Heart left ventricle (tissue), 16 donors: Measurements from ENCODE around the gene GIPC3. TPM values are rescaled to one million over a fixed set of nuclear protein-coding genes. Genes with fewer than 3 reads are reported as not detected.

Experiments used
- ATAC-seq, 4 donors: fragments of 200-7000 bp; cut with Tn5 transposase; one replicate each; pipeline ENCODE4 v1.9.1; 2020 to 2022; ENCODE audit warnings: moderate library complexity in 4 of 4, mild to moderate bottlenecking in 3 of 4, moderate number of reproducible peaks in 1 of 4
- DNase-seq, 5 donors: peaks; one replicate each; pipeline ENCODE4 v3.0.0-alpha.2; 2020
- H3K27ac ChIP-seq, 12 donors: fragments of 200-600 bp; sonication (generic) in 4 of 12; one replicate each; pipeline versions ENCODE4 v1.5.0 to v1.8.0; 2016 to 2022; ENCODE audit warnings: mild to moderate bottlenecking in 2 of 12
- H3K27me3 ChIP-seq, 9 donors: fragments of 200-600 bp; sonication (generic) in 2 of 9; one replicate each; pipeline versions ENCODE4 v1.5.1 to v1.8.0; 2016 to 2022; ENCODE audit warnings: mild to moderate bottlenecking in 3 of 9
- H3K36me3 ChIP-seq, 9 donors: fragments of 200-600 bp; sonication (generic) in 2 of 9; one replicate each; pipeline versions ENCODE4 v1.5.0 to v1.8.0; 2018 to 2022; ENCODE audit warnings: mild to moderate bottlenecking in 2 of 9
- H3K4me1 ChIP-seq, 12 donors: fragments of 200-600 bp; sonication (generic) in 4 of 12; one replicate each; pipeline versions ENCODE4 v1.5.0 to v1.8.0; 2016 to 2022; ENCODE audit warnings: mild to moderate bottlenecking in 3 of 12
- H3K4me3 ChIP-seq, 12 donors: fragments of 200-600 bp; sonication (generic) in 4 of 12; one replicate each; pipeline versions ENCODE4 v1.5.0 to v1.8.0; 2017 to 2022; ENCODE audit warnings: mild to moderate bottlenecking in 9 of 12, moderate library complexity in 4 of 12
- H3K9me3 ChIP-seq, 12 donors: fragments of 200-600 bp; sonication (generic) in 4 of 12; one replicate each; pipeline versions ENCODE4 v1.5.0 to v1.8.0; 2016 to 2022; ENCODE audit warnings: mild to moderate bottlenecking in 1 of 12
- CTCF ChIP-seq, 12 donors: fragments of 200-600 bp; sonication (generic) in 4 of 12; IDR thresholded peaks; one replicate each; pipeline versions ENCODE4 v1.5.0 to v1.8.0; 2018 to 2022; ENCODE audit warnings: antibody characterized with exemption in 12 of 12, mild to moderate bottlenecking in 5 of 12
- POLR2A ChIP-seq, 2 donors: fragments of 450-650 bp; IDR thresholded peaks; one replicate each; pipeline ENCODE4 v1.6.1; 2017; ENCODE audit warnings: antibody characterized with exemption in 2 of 2, mild to moderate bottlenecking in 2 of 2, moderate library complexity in 2 of 2
- WGBS, 4 donors: extraction: QIAGEN DNeasy Blood & Tissue Kit in 2 of 4; methylation state at CpG; one replicate each; pipeline versions ENCODE4 v1.1.5 to v1.1.7; 2013 to 2018; 5-methylcytosine and 5-hydroxymethylcytosine counted together
- intact Hi-C, 10 donors: fragments of 100-400 bp; cut with DNase I; formaldehyde crosslinking; loops; one replicate each; pipeline versions ENCODE4 v1.11.1 to v1.14.2; 2022
- polyA plus RNA-seq, 2 donors: library from polyadenylated mRNA; stranded (reverse); fragments of 200-250 nt; gene quantifications; one replicate each; pipeline ENCODE4 v1.2.3, GENCODE V29; 2013
- total RNA-seq, 9 donors: library from RNA; depleted of rRNA in 2 of 9; stranded (reverse); fragments of >200 nt in 2 of 9; fragmentation: NEBNext Ultra II Directional in 3 of 9; extraction: Animal tissue kit (Norgen Biotek cat#: 25700) in 3 of 9; gene quantifications; one replicate each; pipeline versions ENCODE4 v1.1.0 to v1.2.4, GENCODE V29; 2016 to 2023
- donor health status: ischemic (EF 13 %, LVEDD 7.1; RV severe dilation, severe dysfunction).
- donor health status: healthy with polysubstance abuse.
- donor health status: DM: no; HTN: yes; CAD: no.
- donor health status: DM: no; HTN: no; CAD: no.
- donor health status: ischemic (EF 25% LVEDD 6.9; RV normal size, moderate dysfunction).
- donor health status: ischemic (EF 25% LVEDD 5.7; RV mildly dilated, moderate dysfunction).
- donor health status: healthy.
- donor health status: DM: yes; HTN: yes; CAD: no.
- donor health status: ischemic (EF 35%, LVEDD 5.7; RV mildly dilated, moderate dysfunction).
- donor health status: nonischemic (EF 11% LVEDD 7.7; RV severe dilation, severe dysfunction).
- donor health status: DM: yes; HTN: yes; CAD: no.
- donor health status: PGD.
- donor health status: ischemic (EF 29% LVEDD 5.4; RV normal size, mild dysfunction).
- donor health status: nonischemic (EF 23%, LVEDD 6.1; RV moderate dilation, normal function).

The GIPC3 gene
- total and polyA plus RNA-seq, 11 donors, result 1.00 to 3.3 (median 2.0) TPM

- Histone ChIP-seq H3K27ac (no peak overlapping the region), H3K27me3 (no peaks in the 10 kb centered on the region), H3K4me3 (no peak overlapping the region), H3K4me1 (peaks cover 0 to 12% (median 3%) of the 10 kb centered on the region in 12 donors), H3K9me3 (no peaks in the 10 kb centered on the region), H3K36me3 (peaks cover 0 to 2% (median 0%) of the 10 kb centered on the region in 9 donors)
- WGBS, 4 donors, result 90 to 95% (median 93%) methylated on average over 12 to 28 of the region's 28 CpGs
- TF ChIP-seq CTCF (IDR thresholded peaks at IDR 0.05) (peak in 1 of 12 donors; percentile 5), POLR2A (IDR thresholded peaks at IDR 0.05) (no peak)
- DNase-seq (peak in 1 of 5 donors; percentile 19), ATAC-seq (peak in 1 of 4 donors; percentile 23)
- intact Hi-C loops, result no loop called here
Measured at GRCh38 chr19:3599776-3600187, 14.5 kb downstream of the GIPC3 start.

- DNase-seq (no peak), ATAC-seq (no peak)
- Histone ChIP-seq H3K4me1 (peaks cover 0 to 15% (median 5%) of the 10 kb centered on the region in 12 donors), H3K9me3 (no peaks in the 10 kb centered on the region), H3K4me3 (no peak overlapping the region), H3K27ac (no peak overlapping the region), H3K27me3 (peaks cover 0 to 2% (median 0%) of the 10 kb centered on the region in 9 donors), H3K36me3 (peaks cover 0 to 2% (median 0%) of the 10 kb centered on the region in 9 donors)
- WGBS, 4 donors, result 80 to 85% (median 83%) methylated on average over 12 of the region's 12 CpGs
- TF ChIP-seq CTCF (IDR thresholded peaks at IDR 0.05) (no peak), POLR2A (IDR thresholded peaks at IDR 0.05) (no peak)
- intact Hi-C loops, result no loop called here
Measured at GRCh38 chr19:3601021-3601420, 15.7 kb downstream of the GIPC3 start.

GRCh38 chr19:3603121-3603811 lies 18.0 kb downstream of the GIPC3 start:
- intact Hi-C loops, result no loop called here
- DNase-seq (no peak), ATAC-seq (no peak)

More at GRCh38 chr19:3603121-3603811, 18.0 kb downstream of the GIPC3 start:
- Histone ChIP-seq H3K9me3 (no peaks in the 10 kb centered on the region), H3K27ac (peak overlapping the region in 6 of 12 donors; percentile 23 to 44 (median 26)), H3K27me3 (peaks cover 0 to 11% (median 0%) of the 10 kb centered on the region in 9 donors), H3K4me1 (peaks cover 0 to 37% (median 19%) of the 10 kb centered on the region in 12 donors), H3K4me3 (no peak overlapping the region), H3K36me3 (peaks cover 0 to 2% (median 0%) of the 10 kb centered on the region in 9 donors)
- WGBS, 4 donors, result 54 to 65% (median 57%) methylated on average over 18 to 23 of the region's 23 CpGs
- no peak for TF ChIP-seq CTCF (IDR thresholded peaks at IDR 0.05)
- no peak for TF ChIP-seq POLR2A (IDR thresholded peaks at IDR 0.05)
